ENCODE results near the gene GNE.

Gene GNE

DNA sequence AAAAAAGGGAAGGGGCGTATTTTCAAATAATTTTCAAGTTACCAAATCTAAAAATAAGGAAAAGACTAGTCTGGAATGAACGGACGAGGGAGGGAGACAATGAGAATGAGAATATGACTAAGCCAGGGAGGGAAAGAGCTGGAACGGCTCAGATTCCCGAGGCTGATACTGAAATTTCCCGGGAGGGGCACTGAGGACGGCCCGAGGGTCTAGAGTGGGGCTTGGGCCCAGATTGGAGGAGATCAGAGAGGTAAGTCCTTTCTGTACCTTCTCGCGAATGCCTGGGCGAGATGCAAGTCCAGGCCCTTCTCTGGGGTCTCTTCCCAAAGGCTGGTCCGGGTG lies 92.5 kb downstream of the GNE start:
- DNase-seq = no peak

- DNase-seq = no peak
These were observed 93.3 kb downstream of the GNE start for GRCh38 chr9:36164989-36165388.
